GM12874 (cell line): ENCODE data around the gene TFEB.

Experiments used
- CTCF ChIP-seq: IDR thresholded peaks from 2 replicates; pipeline ENCODE4 v1.5.1; 2011; ENCODE audit warnings: low read depth, mild to moderate bottlenecking, control low read depth, low read length, moderate library complexity; ENCODE audit not compliant: insufficient read depth

Gene TFEB

GRCh38 chr6:41730531-41731436 is 4.6 kb downstream of the TFEB start:
- TF ChIP-seq CTCF, result no peak

GRCh38 chr6:41729624-41730023 is 5.8 kb downstream of the TFEB start:
- TF ChIP-seq CTCF, result no peak

GRCh38 chr6:41728954-41729353 is 6.5 kb downstream of the TFEB start:
- TF ChIP-seq CTCF, result no peak

GRCh38 chr6:41728073-41728936 is 7.1 kb downstream of the TFEB start:
- no peak for TF ChIP-seq CTCF

- TF ChIP-seq CTCF, result no peak
Observed at GRCh38 chr6:41727705-41728072, 7.7 kb downstream of the TFEB start.

- TF ChIP-seq CTCF, result no peak
Observed at GRCh38 chr6:41726876-41727275, 8.5 kb downstream of the TFEB start.
